ENCODE data around the gene NCEH1.
A peak's percentile ranks its signal among the peaks of the same experiment; 100 is the strongest.
"Not testable (repeated sequence)": the region's sequence is repeated elsewhere in the genome, so short reads cannot be mapped to it uniquely, and the experiment has no call there.

Gene NCEH1

DNA sequence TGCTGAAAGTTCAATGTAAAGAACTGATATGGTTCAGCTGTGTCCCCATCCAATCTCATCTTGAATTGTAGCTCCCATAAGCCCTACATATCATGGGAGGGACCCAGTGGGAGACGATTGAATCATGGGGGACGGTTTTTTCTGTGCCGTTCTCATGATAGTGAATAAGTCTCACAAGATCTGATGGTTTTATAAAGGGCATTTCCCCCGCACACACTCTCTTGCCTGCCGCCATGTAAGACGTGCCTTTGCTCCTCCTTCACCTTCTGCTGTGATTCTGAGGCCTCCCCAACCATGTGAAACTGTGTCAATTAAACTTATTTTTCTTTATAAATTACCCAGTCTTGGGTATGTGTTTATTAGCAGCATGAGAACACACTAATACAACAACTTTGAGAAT lies 101.1 kb downstream of the NCEH1 start:
- no peak for DNase-seq

DNA sequence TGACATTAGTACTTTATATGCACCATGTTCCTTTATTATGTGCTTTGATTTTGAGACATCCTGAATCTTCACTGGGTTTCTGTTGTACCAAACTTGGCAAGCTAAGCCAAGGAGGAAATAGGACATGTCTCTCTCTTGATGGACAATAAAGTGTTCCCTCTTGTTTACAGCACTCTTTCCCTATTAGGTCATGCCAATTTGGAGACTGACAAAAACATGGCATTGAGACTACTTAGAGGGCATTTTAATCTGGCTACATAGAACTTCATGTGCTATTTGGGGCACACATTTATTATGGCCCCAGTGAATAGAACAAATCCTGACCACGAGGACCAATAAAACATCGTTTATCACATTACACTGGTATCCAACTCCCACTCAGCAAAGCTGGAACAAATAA lies 102.3 kb downstream of the NCEH1 start:
- DNase-seq, result no peak

DNA sequence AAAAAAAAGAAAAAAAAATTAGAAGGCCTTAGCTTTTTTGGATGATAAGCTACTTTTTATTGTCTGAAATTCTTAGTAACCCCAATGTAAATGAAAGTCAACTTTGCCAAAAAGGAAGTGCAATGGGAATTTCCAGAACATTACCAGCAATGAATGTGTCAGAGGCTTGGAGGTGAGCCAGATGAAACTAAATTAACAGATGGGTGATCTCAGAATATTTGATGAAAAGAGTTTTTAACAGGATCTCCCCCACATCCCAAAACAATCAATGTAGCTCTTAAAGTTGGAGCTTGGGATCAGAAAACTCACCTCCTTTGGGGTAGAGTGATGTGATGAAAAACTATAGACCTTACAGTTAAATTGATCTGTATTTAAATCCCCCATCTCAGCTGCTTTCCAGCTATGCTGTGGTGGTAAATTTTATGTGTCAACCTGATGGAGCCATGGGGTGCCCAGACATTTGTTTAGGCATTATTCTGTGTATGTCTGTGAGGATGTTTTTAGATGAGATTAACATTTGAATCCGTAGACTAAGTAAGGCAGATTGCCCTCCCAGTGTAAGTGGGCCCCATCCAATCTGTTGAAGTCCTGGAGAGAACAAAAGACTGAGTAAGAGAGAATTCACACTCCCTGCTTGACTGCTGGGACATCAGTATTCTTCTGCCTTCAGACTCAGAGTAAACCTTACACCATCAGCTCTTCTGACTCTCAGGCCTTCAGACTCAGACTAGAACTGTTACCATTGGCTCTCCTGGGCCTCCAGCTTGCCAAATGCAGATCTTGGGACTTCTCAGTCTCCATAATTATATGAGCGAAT lies 103.4 kb downstream of the NCEH1 start:
- peak; percentile 84 for DNase-seq

DNA sequence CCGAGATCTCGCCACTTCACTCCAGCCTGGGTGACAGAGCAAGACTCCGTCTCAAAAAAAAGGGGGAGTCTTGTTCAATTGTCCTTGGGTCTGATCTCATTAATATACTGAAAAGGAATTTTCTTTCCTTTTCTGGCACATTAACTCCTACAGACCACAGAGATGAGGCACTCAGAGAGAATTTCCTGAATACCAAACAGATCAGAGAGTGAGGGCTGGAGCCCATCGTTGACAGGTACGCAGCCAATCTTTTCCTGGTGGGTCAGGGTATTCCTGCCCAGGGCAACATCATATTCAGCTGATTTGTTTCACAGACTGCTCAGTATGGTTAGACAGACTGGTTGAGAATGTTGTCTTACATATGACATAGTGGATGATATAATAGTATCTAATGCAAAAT lies 104.8 kb downstream of the NCEH1 start:
- peak; percentile 46 for DNase-seq

DNA sequence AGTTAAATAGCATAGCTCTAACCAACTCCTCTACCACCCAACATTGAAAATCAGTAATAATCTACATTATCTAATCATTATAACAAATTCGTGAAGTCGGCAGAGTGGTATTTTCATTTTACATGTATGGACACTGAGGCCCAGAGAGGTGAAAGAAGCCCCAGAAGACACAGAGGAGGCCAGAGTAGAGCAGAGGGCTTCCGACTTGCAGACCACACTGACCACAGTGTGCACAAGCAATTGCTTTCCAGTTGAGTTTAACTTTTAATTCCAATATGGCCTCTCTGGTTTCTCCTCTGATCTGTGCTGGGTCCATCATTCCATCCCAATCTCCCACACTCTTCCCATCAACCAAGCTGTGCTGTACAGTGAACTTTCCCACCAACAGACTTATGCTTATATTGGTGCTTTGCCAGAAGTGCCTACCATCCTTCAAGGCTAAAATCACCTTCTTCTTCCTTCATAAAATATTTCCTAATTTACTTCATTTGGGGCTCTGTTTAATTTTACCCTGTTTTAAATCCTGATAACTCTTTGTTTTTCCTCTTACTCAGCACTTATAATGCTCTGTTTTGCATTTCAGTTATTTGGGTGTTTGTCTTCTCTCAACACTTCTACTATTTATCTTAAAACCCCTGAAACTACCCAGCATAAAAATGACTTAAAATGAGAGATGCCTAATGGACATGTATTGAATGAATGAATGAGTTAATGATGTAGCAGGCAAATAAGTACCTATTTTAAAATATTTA lies 105.8 kb downstream of the NCEH1 start:
- DNase-seq, result no peak

DNA sequence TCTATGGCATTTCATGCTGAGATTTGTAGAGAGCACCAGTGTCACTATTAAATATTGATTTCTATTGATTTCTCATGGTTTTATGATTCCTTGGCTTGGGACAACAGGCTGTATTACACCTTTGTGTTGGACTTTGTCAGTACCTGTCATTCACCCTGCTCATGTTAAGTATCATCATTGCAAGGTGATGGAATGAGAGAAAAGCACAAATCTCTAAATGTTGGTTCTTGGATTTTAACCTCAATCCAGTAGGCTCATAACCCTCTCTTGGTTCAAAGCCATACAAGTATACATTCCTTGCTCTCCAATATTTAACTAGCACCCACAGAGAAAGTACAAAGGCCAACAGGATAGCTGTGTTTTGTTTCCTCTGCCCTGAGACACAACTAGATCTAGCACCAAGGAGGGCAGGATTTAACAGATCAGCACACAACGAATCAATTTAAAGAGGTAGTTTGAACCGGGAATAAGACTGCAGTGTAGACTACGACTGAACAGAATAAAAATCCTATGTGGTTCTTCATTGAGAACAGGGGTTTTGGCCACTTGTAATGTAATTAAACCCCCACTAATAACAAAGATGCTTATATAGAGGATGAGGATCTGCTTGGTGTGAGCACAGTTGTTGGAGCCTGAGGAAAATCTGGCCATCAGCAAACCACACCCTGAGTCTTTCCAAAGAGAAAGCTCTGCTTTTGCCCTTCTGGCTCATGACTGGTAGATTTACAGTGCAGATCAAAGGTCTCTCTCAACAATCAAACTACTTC lies 109.6 kb downstream of the NCEH1 start:
- DNase-seq, result no peak

DNA sequence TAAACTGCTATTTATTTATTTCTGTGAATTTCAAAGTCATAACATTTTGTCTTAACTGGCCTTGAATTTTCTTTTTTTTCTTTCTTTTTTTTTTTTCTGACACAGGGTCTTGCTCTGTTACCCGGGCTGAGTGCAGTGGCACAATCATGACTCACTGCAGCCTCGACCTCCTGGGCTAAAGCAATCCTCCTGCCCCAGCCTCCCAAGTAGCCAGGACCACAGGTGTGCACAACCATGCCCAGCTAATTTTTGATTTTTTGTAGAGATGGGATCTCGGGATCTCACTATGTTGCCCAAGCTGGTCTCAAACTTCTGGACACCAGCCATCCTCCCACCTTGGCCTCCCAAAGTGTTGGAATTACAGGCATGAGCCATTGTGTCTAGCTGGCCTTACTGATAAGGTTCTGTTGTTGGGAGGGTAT lies 110.2 kb downstream of the NCEH1 start:
- no peak for DNase-seq

DNA sequence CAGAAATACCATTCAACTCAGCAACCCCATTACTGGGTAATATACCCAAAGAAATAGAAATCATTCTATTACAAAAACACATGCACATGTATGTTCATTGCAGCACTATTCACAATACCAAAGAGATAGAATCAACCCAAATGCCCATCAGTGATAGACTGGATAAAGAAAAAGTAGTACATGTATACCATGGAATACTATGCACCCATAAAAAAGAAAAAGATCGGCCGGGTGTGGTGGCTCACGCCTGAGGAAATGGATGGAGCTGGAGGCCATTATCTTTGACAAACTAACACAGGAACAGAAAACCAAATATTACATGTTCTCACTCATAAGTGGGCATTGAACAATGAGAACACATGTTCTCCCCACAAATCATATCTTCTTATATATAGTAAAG lies 112.0 kb downstream of the NCEH1 start:
- no peak for DNase-seq

DNA sequence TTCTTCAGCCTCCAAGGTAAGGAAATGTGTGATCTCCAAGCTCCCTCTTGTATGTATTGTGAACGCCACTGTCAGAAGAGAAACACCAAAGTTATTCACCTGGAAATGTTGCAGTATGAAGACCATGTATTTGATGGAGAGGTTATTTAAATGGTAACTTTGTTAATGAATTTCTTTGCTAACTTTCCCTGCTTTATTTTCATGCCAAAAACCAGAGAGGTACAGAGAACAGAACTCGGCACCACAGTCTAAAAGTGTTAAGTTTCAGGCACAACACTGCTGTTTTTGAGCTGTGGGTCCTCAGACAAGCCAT lies 114.5 kb downstream of the NCEH1 start:
- DNase-seq, result no peak

DNA sequence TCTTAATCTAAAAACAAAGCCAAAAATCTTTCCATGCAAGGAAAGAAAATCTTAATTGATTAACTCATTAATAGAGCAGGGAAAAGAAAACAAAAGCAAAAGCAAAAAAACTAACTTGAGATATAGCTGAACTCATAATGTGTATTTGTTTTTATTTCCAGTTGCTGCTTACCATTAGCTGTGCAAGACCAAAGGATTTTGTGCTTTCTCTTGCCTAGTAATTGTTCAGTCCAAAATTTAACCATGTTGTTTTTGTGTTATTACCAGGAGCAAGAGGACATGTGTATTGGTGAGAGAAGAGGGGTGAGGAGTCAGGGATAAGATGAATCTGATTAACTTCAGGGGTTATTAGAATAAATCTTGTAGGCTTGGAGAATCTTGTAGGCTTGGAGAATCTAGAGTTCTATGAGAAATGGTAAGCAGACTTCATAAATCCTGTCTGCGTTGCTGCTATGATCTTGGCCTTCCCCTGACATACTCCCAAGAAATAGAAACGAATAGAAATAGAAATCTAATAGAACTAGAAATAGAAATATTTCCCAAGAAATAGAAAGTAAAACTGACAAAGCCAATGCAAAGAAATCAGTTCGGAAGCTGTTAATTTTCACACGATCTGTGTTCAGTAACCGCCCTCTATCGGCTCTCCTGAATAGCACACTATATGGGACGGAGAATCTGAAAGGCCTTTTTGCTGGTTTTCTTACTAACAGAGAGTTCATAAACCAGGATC lies 115.0 kb downstream of the NCEH1 start:
- DNase-seq, result peak; percentile 47

DNA sequence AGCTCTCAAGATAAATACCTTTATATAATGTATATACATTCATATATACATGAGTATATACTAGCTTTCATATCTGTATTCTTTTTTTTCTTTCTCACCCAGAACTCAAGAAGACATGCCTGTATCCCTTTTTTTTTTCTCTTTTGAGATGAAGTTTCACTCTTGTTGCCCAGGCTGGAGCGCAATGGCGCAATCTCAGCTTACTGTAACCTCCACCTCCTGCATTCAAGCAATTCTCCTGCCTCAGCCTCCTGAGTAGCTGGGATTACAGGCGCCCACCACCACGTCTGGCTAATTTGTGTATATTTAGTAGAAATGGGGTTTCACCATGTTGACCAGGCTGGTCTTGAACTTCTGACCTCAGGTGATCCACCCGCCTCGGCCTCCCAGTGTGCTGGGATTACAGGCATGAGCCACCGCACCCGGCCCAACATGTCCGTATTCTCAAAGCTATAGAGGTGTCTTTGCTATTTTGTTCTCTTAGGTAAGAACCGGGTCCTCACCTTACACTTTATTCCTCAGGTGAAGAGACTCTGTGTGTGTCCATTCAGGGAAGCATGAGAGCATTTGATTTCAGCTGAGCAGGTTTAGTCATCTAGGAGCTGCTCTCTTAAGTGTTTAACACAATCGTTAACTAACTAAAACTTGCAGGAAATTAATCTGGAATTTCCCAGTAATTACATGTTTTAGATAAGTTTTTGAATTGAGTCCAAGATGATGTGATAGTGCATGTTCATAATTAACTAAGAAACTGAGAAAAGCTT lies 115.8 kb downstream of the NCEH1 start:
- DNase-seq, result not testable (repeated sequence)

DNA sequence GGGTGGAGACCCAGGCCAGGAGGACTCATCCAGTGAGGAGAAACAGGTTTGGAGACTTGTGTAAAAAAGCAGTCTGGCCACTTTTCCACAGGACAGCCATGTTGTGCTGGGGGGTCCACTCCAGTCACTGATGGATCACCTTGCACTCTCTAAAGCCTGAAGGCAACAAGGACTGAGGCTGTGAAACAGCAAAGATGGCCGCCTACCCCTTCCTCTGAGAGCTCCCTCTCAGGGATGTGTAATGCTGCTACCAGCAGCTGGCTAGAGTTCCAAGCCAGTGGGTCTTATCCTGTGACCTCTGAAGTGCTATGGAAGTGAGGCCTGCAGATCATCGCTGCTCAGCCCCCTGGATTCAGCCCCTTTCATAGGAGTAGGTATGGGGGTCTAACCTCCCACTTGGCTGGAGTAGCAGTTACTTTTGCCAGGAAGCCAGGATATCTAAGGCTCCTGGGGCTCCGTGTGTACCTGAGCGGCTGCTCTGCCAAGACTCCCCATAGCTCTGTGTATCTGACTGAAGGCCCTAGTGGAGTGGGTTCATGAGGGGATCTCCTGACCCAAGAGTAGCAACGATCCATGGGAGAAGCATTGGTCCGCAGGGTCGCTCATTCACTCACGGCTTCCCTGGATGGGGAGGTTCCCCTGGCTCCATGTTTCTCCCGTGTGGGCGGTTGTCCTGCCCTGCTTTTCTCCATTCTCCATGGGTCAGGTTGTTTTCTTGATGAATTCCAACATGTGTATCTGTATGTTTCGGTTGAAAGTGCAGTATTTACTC lies 117.8 kb downstream of the NCEH1 start:
- DNase-seq, result no peak

DNA sequence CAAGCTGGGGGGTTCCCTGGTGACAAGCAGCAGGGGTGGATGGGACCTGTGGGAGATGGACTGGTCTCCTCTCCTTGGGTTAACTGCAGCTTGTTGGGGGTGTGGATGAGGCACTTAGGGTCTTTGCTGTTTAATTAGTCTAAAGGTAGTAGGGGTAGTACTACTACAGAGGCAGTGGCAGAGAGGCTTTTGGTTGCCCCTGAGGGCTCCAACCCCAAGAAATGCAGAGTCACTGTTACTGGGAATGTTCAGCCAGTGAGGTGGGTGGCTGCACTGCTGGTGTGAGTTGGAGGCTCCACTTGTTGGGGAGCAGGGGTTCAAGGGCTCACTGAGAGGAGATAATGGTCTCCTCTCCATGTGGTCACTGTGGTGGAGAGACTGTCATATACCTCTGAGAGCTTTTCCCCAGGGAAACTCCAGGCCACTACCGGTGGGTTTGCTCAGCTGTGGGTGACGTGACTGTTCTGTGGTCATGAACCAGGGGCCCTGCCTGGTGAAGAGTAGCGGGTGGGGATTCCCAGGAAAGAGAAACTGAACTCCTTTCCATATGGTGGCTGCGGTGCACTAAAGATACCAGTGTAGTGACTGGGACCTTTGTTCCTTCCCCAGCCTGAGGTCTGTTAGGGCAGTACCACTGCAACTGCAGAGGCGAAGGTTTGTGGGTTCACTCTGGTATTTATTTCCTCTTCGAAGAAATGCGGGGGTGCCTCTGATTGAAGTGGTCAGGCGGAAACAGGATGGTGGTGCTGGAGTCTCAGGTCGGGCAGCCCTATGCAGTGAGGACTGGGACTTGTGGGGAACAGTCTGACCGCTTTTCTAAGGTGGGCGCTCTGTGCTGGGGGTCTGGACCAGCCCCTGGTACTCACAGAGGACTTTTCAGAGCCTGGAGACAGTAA lies 118.7 kb downstream of the NCEH1 start:
- no peak for DNase-seq

DNA sequence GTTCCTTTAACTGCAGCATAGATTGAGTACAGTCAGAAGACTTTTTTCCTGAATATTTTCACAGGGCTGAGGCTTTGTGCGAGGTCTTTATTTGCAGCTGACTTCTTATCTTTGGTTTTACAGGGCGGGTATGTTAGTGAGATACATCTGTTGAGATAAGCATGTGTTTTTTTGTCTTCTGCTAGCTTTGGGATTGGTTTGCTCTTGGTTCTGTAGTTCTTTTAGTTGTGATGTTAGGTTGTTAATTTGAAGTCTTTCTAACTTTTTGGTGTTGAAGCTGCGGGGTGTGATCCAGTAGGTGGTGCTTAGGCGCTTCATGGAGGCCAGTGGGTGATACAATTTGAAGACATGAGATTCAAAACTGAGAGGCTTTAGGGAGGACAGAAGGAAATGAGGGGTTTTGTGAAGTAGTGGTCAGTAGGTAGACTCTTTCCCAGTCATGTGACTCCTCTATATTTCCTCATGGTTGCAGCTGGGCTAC lies 119.7 kb downstream of the NCEH1 start:
- DNase-seq, result no peak

DNA sequence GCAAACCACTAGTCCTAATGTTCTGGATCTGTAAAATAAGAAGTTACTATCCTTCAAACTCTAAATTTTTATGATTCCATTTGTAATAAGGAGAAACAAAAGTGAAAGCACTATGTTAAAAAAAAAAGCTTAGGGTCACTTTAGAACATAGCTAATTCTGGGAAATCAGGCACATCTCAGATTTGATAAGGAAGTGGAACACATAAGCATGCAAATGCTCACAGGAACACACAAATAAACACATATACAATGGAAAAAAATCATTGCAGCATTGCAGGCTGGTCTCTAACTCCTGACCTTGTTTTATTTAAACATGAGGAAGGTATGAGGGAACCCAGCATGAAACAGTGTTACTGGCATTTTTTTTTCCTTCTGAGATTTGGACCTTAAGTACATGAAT lies 124.4 kb downstream of the NCEH1 start:
- no peak for DNase-seq

DNA sequence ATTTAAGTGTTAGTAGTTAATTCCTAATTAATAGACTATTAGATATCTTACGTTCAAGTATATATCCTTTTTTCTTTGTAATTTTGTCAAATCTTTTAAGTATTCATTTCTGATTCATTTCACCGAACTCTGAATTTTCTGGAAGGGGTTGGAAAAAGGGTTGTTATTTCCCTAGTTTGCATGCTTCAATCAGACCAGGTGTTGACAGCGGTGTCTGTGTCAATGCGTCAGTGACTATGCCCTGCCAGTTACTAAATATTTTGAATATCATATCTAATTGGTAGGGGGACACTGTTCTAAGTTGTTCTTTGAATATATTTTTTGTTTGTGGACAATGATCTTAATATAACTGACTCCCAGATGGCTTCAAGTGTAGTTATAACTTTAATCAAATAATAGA lies 124.9 kb downstream of the NCEH1 start:
- DNase-seq, result no peak

DNA sequence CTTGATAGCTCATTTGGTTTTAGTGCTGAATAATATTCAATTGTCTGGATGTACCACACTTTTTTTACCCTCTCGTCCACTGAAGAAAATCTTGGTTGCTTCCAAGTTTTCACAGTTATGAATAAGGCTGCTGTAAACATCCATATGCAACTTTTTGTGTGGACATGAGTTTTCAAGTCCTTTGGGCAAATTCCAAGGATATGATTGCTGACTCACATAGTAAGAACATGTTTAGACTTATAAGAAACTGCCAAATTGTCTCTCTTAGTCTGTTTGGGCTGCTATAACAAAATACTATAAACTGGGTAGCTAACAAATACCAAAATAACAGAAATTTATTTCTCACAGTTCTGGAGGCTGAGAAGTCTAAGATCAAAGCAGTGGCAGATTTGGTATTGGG lies 128.2 kb downstream of the NCEH1 start:
- DNase-seq, result peak; percentile 22

DNA sequence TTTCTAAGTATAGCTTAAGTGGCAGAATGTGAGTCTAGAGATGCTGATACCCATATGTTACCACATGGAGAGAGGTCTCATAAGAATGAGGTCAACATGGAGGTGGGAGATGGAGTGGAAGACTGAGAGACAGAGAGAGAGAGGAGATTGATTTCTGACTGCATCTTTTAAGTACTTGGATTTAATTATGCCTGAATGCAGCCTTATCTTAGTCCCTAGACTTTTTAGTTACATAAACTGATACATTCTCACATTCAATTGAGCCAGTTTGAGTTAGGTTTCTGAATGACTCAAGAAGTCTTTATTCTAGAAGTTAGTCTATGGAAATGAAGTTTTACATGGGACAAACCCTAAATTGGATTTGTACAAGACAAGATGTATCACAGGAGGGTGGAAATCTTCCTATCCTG lies 129.1 kb downstream of the NCEH1 start:
- no peak for DNase-seq

DNA sequence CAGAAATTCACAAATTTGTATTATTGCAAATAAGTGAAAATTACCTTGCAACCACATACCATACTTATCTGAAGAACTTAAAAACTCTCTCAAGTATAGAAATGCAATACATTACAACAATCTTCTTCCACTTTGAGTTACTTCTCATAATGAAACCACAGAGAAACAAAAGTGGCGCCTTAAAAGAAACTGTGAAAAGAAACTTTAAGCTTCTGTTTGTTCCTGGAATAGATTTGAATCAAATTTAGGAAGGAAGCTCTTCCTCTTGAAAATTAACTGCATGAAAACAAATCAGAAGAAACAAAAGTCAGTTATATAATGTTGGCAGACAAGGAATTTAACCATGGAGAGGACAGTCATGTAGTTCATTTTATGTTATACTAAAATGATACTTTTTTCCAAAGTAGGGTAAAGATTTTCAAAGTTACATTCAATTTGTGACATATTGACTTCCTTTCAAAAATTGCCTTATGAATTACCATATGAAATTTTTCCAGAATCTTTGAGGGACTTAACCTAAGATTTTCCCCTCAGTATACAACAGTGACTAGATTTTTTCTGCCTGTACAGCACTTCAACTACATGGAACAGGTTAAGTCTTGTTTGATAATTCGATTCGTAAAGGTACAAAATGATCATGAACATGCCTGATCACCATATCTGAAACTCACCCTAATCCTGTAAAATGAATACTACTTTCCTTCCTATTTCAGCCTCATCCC lies 130.0 kb downstream of the NCEH1 start:
- no peak for DNase-seq

Data from fibroblast of skin of scalp (primary cell).